Adrenal gland (tissue), 12 donors: Measurements from ENCODE around the gene NSD1. TPM values are rescaled to one million over a fixed set of nuclear protein-coding genes. Genes with fewer than 3 reads are reported as not detected.

Experiments
- DNase-seq, 7 donors: peaks; one replicate each; pipeline ENCODE4 v3.0.0-alpha.2; 2019 to 2020
- H3K27ac ChIP-seq, 5 donors: fragments of 200-600 bp; sonication (generic) in 4 of 5; 1 replicate in 3 of 5; 2 replicates in 2 of 5; pipeline versions ENCODE4 v1.5.1 to v1.8.0; 2016 to 2020; ENCODE audit warnings: mild to moderate bottlenecking in 1 of 5
- H3K27me3 ChIP-seq: fragments of 200-600 bp; 2 replicates; pipeline ENCODE4 v1.8.0; 2021
- H3K36me3 ChIP-seq, 2 donors: fragments of 200-600 bp; replicated peaks in 1 of 2; 1 replicate in 1 of 2; 2 replicates in 1 of 2; pipeline versions ENCODE4 v1.5.1 to v1.8.0; 2018 to 2022
- H3K4me1 ChIP-seq, 2 donors: fragments of 200-600 bp; replicated peaks in 1 of 2; 1 replicate in 1 of 2; 2 replicates in 1 of 2; pipeline versions ENCODE4 v1.5.1 to v1.8.0; 2018 to 2021
- H3K4me3 ChIP-seq, 4 donors: fragments of 200-600 bp; sonication (generic) in 3 of 4; one replicate each; pipeline ENCODE4 v1.5.1; 2016 to 2018
- H3K9me3 ChIP-seq, 3 donors: fragments of 200-600 bp; sonication (generic) in 1 of 3; replicated peaks in 1 of 3; 1 replicate in 2 of 3; 2 replicates in 1 of 3; pipeline versions ENCODE4 v1.5.1 to v1.8.0; 2016 to 2021
- POLR2A ChIP-seq, 2 donors: fragments of 450-650 bp; IDR thresholded peaks; one replicate each; pipeline ENCODE4 v1.6.1; 2017; ENCODE audit warnings: antibody characterized with exemption in 2 of 2, mild to moderate bottlenecking in 2 of 2, moderate library complexity in 1 of 2
- WGBS, 4 donors: extraction: QIAGEN DNeasy Blood & Tissue Kit in 2 of 4; methylation state at CpG; one replicate each; pipeline versions ENCODE4 v1.1.5 to v1.1.7; 2013 to 2017; 5-methylcytosine and 5-hydroxymethylcytosine counted together
- intact Hi-C, 2 donors: fragments of 100-400 bp; cut with DNase I; formaldehyde crosslinking; loops; one replicate each; pipeline versions ENCODE4 v1.14.1 to v1.15.0; 2022 to 2023
- polyA plus RNA-seq, 3 donors: library from polyadenylated mRNA; stranded (reverse); fragments of 200-250 nt in 2 of 3; fragments of 350-450 nt in 1 of 3; fragmentation: Illumina TruSeq in 1 of 3; extraction: RNeasy Lipid Tissue Mini Kit (QIAGEN cat#74804) in 1 of 3; gene quantifications; one replicate each; pipeline ENCODE4 v1.2.3, GENCODE V29; 2013 to 2014
- total RNA-seq, 9 donors: library from RNA; depleted of rRNA in 4 of 9; stranded (reverse); fragments of >200 nt in 4 of 9; fragments of 120-200 nt in 1 of 9; fragmentation: NEBNext Ultra II Directional in 1 of 9; extraction: Animal tissue kit (Norgen Biotek cat#: 25700) in 1 of 9; gene quantifications; one replicate each; pipeline versions ENCODE4 v1.1.0 to v1.2.4, GENCODE V29; 2013 to 2023
- TF ChIP-seq, protein P1 (sequence below), 6 experiments: fragments of 450-650 bp in 4 of 6; fragments of 200-600 bp in 2 of 6; sonication (generic) in 1 of 6; IDR thresholded peaks; 1 replicate in 5 of 6; 2 replicates in 1 of 6; pipeline versions ENCODE4 v1.5.1 to v1.8.0; 2016 to 2021; ENCODE audit warnings: antibody characterized with exemption in 6 of 6, mild to moderate bottlenecking in 2 of 6, moderate library complexity in 1 of 6
- donor health status: healthy with polysubstance abuse.
- donor health status: Bipolar disorder and iron deficiency.
- donor health status: DM: yes; HTN: yes; CAD: no.
- donor health status: DM: no; HTN: no; CAD: no.
- donor health status: DM: no; HTN: no; CAD: no.
- donor health status: DM: yes; HTN: yes; CAD: no.

The NSD1 gene
- total and polyA plus RNA-seq, 12 donors, result 6.4 to 73.9 (median 44.3) TPM

DNA sequence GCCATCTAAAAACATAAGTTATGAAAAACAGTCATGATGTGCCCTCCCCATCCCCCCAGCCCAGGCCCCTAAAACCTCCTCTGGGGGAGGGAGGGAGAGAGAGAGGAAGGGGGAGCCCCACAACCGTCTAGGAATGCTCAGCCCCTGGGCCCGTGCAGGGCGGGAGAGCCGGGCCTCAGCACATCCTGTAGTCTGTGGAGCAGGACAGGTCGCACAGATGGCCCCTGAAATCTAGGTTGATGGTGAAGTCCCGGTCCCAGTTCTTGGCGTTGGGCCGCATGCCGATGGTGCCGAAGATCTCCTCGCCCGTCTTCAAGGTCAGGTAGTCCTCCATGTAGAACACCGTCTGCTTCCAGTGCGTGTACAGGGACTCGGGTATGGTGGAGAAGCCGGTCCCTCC is 131.8 kb downstream of the NSD1 start:
- peaks cover 0 to 76% of the 10 kb centered on the region in 2 donors for H3K36me3 ChIP-seq

DNA sequence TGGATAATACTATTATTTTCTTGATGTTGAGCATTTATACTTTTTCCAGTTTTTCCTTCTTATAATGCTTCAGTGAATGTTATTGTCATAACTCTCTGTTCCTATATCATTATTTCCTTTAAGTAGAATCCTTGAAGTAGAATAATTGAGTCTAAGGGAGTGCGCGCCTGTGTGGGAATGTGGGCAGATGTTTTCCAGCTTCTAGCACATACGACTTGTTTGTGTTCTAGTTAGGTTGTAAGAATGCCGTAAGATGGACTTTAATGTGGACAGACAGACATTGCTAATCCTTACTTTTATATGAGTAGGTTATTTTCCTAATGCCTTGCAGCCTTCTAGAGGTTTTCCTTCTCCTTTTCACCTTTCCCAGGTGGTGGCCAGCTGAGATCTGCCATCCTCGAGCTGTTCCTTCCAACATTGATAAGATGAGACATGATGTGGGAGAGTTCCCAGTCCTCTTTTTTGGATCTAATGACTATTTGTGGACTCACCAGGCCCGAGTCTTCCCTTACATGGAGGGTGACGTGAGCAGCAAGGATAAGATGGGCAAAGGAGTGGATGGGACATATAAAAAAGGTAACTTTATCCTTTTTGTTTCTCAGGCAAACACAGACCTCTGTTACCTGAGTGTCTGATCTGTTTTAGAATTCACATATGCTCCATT is 135.8 kb downstream of the NSD1 start:
- Histone ChIP-seq H3K9me3 (no peaks in the 10 kb centered on the region), H3K4me1 (peaks cover 0 to 5% of the 10 kb centered on the region in 2 donors), H3K4me3 (no peak overlapping the region), H3K27me3 (no peaks in the 10 kb centered on the region), H3K36me3 (peaks cover 0 to 70% of the 10 kb centered on the region in 2 donors), H3K27ac (no peak overlapping the region)
- no peak for DNase-seq
- TF ChIP-seq POLR2A (IDR thresholded peaks at IDR 0.05), result no peak
- TF ChIP-seq, protein P1, sequence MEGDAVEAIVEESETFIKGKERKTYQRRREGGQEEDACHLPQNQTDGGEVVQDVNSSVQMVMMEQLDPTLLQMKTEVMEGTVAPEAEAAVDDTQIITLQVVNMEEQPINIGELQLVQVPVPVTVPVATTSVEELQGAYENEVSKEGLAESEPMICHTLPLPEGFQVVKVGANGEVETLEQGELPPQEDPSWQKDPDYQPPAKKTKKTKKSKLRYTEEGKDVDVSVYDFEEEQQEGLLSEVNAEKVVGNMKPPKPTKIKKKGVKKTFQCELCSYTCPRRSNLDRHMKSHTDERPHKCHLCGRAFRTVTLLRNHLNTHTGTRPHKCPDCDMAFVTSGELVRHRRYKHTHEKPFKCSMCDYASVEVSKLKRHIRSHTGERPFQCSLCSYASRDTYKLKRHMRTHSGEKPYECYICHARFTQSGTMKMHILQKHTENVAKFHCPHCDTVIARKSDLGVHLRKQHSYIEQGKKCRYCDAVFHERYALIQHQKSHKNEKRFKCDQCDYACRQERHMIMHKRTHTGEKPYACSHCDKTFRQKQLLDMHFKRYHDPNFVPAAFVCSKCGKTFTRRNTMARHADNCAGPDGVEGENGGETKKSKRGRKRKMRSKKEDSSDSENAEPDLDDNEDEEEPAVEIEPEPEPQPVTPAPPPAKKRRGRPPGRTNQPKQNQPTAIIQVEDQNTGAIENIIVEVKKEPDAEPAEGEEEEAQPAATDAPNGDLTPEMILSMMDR (IDR thresholded peaks at IDR 0.05), result no peak
- 94 to 98% (median 97%) methylated on average over 7 of the region's 7 CpGs for WGBS, 4 donors
- intact Hi-C loops, result no loop called here

More for the DNA sequence above, 131.8 kb downstream of the NSD1 start:
- H3K9me3 ChIP-seq, result no peaks in the 10 kb centered on the region
- H3K27me3 ChIP-seq, result no peaks in the 10 kb centered on the region
- no peaks in the 10 kb centered on the region for H3K4me1 ChIP-seq
- no peak overlapping the region for H3K27ac ChIP-seq
- no peak overlapping the region for H3K4me3 ChIP-seq
- TF ChIP-seq POLR2A (IDR thresholded peaks at IDR 0.05), result no peak
- TF ChIP-seq, protein P1 (IDR thresholded peaks at IDR 0.05), result no peak
- 94 to 96% (median 95%) methylated on average over 16 of the region's 16 CpGs for WGBS, 4 donors
- intact Hi-C loops, result no loop called here
- DNase-seq, result no peak

DNA sequence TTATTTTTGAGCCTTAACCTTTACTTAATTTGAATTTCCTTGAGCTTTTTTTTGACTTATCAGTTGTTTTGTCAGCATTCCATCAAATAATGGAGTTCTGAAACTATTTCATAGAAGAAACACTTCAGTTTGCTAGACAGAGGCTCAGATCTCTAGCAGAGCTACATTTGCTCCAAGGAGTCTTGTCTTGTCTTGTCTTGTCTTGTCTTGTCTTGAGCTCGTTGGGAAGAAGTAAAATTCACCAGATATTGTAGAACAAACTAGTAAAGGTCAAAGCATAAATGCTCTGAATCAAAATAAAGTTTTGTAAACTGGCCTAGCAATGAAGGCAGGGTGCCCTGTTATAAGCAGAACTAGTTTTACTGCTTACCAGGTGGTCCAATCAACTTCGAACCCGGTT is 136.4 kb downstream of the NSD1 start:
- Histone ChIP-seq H3K9me3 (no peaks in the 10 kb centered on the region), H3K4me1 (peaks cover 0 to 5% of the 10 kb centered on the region in 2 donors), H3K27ac (no peak overlapping the region), H3K36me3 (peaks cover 0 to 74% of the 10 kb centered on the region in 2 donors), H3K27me3 (no peaks in the 10 kb centered on the region), H3K4me3 (no peak overlapping the region)
- DNase-seq, result no peak
- intact Hi-C loops, result loop anchor here in 1 of 2 donors (10.0 kb wide), 1 partner anchor 125 kb away; no protein-coding TSS in a partner anchor
- no peak for TF ChIP-seq POLR2A (IDR thresholded peaks at IDR 0.05)
- TF ChIP-seq, protein P1 (IDR thresholded peaks at IDR 0.05), result no peak
- 87 to 91% (median 91%) methylated on average over 3 of the region's 3 CpGs for WGBS, 4 donors

DNA sequence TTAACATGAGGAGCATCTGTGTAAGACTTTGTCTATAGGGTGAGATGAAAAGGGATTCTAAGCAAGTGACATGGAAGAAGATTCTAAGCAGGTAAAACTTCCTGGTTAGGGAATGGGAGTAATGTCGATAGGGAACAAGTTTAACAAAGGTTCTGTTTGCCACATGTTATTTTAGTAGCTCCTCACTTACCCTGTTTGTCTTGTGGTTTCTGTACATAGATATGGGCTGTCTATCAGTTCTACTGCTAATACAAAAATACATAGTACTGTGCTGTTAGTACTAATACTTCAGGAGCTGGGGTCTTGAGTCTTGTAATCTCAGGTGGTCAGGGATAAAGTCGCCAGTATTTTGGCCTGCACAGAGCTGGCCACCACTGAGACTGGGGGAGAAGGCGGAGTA is 137.1 kb downstream of the NSD1 start:
- H3K27ac ChIP-seq, result no peak overlapping the region
- intact Hi-C loops, result loop anchor here in 1 of 2 donors (10.0 kb wide), 1 partner anchor 126 kb away; no protein-coding TSS in a partner anchor
- no peaks in the 10 kb centered on the region for H3K9me3 ChIP-seq
- no peak for DNase-seq
- H3K4me3 ChIP-seq, result no peak overlapping the region
- H3K27me3 ChIP-seq, result no peaks in the 10 kb centered on the region
- H3K36me3 ChIP-seq, result peaks cover 0 to 73% of the 10 kb centered on the region in 2 donors
- WGBS, 4 donors, result 91 to 98% (median 96%) methylated on average over 3 of the region's 3 CpGs
- TF ChIP-seq, protein P1 (IDR thresholded peaks at IDR 0.05), result no peak
- TF ChIP-seq POLR2A (IDR thresholded peaks at IDR 0.05), result no peak
- H3K4me1 ChIP-seq, result peaks cover 0 to 5% of the 10 kb centered on the region in 2 donors
